Measurements from ENCODE around the gene MAP2K3.
A peak's percentile ranks its signal among the peaks of the same experiment; 100 is the strongest.

Gene MAP2K3

DNA sequence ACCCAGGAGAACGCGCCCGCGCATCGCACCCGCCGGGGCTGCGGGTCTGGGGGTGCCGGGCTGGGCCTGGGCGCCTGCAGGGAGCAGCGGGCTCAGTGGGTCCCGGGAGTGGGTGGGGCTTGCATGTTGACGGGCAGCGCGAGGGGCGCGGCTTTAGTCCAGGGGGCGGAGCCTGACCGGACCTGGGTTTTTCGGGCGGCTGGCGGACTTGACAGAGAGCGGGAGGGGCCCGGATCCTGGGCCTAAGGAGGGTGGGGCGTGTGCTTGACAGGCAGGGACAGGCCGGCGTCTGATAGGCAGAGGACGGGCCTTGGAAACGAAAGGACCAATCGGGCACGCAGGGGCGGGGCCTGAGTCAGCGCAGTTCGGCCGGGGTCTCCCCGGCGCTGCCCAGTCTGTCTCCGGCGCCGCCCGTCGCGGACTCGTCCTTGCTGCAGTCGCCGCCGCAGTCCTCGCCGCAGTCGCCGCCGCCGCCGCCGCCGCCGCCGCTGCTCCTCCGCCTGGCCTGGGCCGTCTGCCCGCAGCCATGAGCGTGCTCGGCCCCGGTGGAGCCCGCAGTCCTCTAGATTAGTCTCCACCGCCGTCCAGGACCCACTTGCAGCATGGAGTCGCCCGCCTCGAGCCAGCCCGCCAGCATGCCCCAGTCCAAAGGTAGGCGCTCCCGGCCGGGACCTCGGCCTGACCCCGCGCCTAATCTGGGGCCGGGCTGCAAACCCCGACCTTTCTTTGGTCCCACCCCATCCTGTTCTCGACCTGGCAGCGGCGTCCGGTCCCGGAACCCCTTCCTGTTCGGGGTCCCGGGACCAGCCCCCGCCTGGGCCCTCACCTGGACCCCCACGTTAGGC, at the start of gene MAP2K3:
Gene MAP2K3 (plus strand): TSS at position 393 of the 845 bp plus-strand sequence. CDS start 210 bp downstream, at position 603.
- peak; percentile 100 for DNase-seq (ENCODE audit: low spot score)

DNA sequence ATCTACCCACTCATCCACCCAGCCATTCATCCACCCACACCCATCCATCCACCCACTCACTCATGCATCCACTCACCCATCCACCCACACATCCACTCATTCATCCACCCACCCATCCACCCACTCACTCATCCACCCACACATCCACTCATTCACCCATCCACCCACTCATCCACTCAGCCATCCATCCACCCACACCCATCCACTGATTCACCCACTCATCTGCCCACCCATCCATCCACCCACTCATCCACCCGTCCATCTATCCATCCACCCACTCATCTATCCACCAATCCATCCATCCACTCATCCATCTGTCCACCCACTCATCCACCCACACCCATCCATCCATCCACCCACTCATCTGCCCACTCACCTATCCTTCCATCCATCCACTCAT, 48.6 kb upstream of the MAP2K3 start:
- DNase-seq (ENCODE audit: low spot score): no peak

DNA sequence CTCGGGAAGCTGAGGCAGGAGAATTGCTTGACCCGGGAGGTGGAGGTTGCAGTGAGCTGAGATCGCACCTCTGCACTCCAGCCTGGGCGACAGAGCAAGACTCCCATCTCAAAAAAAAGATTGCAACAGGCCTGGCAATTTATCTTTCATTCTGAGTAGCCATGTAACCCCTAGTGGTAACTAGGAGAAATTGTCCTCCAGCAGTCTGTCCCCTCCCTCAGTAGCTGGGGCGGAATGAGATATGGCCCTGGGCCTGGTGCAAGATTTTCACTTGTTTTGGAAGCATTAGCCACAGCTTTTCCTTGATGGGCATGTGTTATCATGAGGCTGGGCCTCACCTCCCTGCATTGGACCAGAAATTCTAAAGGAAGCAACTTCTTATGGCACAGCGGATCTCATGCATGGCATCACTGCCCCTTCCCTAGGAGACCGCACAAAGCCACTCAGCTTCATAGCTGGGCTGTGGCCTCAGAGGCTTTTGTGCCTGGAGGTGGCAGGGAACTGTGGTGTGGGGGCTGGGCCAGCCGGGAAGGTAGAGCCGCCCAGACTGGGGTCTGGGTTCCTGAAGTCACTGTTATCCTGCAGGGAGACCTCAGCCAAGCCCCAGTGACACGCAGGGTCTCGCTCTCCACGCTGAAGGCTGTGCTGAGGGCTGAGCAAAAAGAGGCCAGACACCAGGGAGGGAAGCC, 44.7 kb upstream of the MAP2K3 start:
- no peak for DNase-seq (ENCODE audit: low spot score)

DNA sequence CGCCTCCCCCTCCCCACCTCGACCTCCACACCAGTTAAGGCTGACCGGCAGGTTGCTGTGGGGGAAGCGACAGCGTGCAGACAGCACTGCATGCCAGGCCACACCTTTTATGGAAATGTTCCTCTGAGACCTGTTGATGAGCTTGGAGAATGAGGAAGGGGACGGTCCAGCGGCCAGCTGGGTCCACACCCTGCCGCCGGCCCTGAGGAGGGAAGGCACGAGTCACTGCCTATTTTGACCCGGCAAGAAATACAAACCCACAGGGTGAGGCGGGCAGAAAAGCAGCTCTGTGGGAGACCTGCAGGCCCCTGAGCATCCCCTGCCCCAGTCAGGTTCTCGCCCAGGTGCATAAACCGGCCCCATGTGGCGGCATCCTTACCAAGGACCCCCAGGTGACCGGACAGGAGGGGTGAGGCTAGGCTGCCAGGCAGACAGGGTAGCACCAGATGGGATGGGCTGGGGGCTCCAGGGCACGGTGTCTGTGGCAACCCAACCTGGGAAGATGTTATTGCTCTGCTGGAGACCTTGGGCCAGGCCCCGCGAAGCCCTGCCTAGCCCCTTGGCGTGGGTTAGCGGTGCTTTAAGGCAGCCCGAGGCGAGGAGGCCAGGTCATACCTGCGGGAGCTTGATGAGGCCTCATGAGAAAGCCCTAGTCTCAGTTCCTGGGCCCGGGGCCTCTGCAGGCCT, 44.0 kb upstream of the MAP2K3 start:
- no peak for DNase-seq (ENCODE audit: low spot score)

DNA sequence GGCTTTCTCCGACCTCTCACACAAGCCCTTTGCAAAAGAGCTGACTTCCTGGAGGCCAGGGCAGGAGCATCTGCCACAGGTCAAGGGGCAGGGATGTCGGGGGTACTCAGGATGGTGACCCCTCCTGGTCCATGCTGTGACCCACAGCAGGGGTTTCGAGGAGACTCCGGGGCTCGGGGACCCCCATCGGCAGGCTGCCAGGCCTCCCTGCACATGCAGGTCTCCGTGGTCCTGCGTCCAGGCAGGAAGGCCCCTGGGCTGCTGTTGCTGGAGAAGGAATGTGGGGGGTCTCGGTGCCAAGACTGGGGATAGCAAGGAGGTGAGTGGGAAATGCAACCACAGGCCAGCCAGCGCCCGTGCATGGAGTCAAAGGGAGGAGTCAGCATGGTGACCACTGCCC, 42.9 kb upstream of the MAP2K3 start:
- DNase-seq (ENCODE audit: low spot score): no peak

DNA sequence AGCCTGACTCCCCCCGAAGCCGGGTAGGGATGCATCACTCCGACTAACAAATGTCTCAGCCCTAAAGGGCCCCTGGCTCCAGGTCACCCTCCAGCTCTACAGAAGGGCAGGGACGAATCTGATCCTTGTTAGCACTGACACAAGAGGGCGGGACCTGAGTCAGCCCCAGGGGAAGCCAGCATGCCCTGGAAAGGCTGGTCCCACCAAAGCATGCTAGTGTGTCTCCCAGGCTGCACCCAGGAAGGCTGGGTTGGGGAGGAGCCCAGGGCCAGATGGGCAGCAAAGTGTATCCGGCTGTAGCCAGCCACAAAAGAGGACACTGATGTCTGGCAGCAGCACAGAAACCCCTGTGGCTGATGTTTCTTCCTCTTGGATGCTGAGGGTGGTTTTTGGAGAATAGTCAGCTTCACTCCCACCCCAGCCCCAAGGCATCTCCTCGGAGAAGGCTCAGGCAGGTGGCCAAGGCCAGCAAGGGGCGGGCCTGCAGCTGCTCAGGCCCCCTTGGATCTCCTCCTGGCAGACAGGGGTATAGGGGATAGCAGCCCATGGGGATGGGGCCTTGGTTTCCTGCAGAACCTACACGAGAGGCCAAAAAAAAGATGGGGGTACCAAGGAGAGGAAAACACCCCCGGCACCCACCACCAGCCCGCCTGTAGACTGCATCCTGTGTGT, 42.3 kb upstream of the MAP2K3 start:
- no peak for DNase-seq (ENCODE audit: low spot score)

DNA sequence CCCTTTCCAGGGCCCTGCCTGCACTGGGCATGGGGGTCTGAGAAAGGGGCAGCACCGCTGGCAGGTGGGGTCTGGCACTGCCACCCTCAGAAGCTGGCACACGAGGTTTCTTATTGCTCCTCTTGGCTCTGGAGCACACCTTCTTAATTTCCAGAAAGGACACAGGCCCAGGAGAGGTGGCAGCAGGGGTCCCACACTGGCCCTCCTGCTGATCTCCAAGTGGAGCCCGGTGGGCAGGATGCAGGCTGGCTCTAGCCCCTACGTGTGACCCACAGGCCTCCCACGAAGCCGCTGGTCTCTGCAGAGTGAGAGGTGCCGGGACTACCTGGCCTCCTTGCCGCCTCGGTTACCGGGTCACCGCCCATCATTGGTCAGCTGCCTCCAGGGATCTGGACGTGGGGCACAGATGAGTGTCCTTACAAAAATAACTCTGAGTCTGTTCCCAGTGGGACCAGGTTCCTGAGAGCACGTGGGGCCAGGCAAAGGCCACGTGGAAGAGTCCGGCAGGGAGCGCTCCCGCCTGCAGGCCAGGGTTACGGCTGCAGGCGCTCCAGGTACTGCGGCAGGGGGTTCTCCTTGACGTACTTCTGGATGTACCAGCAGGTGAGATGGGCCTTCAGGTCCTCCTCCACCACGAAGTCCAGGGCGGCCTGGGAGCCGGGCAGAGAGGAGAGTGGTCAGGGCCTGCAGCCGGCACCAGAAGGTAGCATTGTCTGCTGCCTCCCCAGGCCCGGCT, 41.6 kb upstream of the MAP2K3 start:
- no peak for DNase-seq (ENCODE audit: low spot score)

DNA sequence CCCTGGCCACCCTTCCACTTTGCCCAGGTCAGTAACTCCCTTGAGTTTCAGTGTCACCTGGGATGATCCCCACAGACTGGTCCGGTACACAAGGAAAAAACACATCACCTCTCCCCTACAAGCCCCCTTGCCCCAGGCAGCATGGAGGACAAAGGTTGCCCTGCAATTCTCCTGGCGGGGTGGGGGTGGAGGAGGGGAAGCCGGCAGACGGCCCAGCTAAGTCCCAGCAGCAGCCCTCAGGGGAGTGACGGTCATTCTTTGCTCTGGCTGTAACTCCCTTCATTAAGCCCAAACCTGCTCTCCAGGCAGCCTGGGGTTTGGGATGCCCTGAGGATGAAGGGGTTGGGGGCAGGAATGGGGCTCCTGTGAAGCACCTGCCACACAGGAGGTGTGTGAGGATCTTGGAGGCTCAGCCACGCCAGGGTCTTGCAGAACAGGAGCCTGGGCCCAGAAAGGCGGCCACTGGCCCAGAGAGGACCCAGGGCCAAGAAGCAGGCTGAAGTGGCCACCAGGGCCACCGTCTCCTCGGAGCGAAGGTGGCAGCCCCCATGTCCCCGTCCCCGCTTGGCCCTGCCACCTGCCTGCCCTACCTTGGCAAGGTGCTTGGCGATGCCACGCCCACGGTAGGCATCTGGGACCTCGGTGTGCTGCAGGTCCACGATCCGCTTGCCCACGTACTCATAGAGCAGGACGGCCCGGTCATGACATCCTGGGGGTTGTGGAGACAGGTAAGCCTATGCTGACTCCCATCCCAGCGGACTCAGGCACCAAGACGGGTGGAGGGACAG, 40.8 kb upstream of the MAP2K3 start:
- no peak for DNase-seq (ENCODE audit: low spot score)

DNA sequence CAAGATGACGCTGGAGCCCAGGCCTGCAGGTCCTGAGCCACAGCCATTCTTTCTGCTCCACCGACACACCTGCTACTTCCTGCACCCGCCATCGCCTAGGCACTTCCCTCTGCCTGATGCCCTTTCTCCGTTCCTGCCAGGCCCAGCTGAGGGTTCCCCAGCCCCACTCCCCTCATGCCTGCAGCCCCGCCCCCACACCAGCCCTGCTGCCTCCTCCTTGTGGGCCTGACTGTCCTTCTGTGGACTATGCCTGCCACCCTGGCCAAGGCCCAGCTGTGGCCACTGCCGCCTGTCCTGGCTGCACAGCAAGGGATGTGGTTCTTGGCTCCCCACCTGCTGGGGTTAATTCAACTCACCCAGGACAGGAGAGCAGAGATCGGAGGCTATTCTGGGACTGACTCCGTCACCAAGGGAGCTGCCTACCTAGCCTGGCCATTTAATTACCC, 38.8 kb upstream of the MAP2K3 start:
- DNase-seq (ENCODE audit: low spot score): no peak

DNA sequence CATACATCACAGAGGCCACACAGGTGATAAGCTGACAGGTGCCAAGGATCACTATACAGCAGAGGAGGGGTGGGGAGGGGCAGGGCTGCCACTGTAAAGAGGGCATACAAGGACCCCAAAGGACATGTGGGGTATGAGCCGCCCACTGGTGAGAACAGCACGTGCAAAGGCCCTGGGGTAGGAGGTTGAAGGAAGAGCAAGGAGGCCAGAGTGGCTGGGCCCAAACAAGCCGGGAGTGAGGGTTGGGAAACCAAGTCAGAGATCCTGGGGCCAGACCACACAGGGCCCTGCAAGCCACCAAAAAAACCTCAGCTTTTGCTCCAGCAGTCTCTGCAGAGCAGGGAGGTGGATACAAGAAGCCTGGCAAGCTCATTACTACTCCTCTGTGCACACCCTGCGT, 37.8 kb upstream of the MAP2K3 start:
- DNase-seq (ENCODE audit: low spot score): no peak

DNA sequence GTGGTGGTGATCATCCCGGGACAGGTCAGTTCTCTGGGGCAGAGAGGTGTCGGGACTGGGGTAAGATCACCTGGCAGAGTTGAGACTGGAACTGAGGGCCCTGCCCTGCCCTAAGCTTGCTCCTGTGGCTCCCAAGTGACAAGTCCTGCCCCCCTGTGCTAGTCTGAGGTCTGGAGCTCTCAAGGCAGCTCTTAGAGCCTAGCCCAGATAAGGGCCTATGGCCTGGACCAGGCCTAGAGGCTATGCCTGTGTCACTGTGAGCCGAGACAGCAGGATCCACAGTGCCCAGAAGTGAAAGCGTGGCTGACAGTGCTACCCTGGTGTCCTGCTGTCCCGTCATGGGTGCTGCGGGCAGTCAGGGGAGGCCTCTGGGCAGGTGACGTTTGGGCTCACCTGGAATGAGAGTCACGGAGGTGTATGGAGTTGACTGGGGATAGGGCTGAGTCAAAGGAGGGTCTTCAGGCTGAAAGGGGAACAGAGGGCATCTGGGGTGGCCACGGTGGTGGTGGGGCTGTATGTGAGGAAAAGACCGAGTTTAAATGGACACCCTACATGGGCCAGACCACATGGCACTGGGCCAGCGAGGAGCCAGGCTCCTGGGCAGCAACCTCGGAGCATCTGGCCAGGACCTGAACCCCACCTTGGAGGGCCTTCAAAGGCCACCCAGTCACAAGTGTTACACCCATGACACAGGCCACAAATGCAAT, 36.8 kb upstream of the MAP2K3 start:
- DNase-seq (ENCODE audit: low spot score): no peak

DNA sequence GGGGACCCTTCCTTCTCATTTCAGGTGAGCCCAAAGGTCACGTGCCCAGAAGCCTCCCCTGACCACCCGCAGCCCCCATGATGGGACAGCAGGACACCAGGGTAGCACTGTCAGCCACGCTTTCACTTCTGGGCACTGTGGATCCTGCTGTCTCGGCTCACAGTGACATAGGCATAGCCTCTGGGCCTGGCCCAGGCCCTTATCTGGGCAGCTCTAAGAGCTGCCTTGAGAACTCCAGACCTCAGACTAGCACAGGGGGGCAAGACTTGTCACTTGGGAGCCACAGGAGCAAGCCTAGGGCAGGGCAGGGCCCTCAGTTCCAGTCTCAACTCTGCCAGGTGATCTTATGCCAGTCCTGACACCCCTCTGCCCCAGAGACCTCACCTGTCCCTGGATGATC, 36.0 kb upstream of the MAP2K3 start:
- no peak for DNase-seq (ENCODE audit: low spot score)

DNA sequence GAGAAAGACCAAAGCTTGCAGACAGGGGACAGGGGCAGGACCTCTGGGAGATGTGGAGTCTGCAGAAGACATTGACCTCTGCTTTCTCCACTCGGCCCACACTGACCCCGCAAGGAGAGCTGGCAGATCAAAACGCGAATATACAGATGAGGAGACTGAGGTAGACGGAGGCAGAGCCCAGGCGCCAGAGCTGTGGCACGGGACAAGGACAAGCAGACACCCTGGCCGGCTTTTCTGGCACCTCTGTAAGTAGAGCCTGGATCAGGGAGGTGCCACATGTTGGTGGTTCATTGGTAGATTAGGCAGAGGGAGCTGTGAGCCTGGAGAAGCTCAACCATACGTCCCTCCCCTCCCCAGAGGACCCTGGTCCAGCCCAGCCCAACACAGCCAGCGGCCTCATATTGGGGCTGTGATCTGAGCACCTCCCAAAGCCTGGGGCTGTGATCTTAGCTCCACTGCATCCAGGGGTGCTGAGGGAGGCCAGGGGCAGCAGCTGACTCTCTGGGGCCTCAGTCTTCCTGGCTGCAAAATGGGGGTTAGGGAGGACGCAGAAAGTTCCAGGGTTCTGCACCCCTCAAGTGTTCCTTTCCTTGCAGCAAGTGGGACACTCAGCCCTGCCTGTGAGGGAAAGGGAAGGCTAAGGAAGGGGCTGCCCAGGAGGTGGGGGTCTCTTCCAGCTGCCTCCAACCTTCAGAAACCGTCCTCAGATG, 35.3 kb upstream of the MAP2K3 start:
- DNase-seq (ENCODE audit: low spot score): no peak

DNA sequence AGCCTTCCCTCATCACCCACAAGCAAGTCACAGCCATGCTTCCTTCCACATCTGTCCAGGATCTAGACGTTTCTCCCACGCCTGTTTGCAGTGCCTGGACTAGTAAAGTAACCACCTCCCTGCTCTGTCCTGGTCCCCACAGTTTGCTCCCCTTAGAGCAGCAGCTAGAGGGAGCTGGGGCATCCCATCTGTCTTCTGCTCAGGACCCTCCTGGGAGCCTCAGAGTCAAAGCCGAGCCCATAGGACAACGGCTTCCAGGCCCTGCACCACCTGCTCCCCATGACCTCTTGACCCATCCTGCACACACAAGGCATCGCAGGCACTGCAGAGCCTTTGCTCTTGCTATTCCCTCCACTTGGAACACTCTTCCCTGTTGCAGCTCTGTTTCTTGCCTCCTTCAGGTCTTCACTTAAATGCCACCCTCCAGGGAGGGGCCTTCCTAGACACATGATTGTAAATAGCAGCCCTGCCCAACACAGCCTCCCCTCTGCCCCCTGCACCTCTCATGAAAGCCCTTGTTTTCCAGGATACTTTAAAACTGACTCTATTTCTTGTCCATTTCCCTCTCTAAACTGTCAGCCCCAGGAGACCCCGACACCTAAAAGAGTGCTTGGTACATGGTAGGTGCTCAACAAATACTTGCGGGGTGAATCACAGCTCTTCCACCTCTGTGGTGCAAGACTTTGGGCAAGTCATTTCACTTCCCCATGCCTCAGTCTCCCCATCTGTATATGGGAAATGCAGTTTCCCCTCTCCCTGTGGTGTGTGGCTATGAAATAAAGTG, 34.4 kb upstream of the MAP2K3 start:
- no peak for DNase-seq (ENCODE audit: low spot score)

DNA sequence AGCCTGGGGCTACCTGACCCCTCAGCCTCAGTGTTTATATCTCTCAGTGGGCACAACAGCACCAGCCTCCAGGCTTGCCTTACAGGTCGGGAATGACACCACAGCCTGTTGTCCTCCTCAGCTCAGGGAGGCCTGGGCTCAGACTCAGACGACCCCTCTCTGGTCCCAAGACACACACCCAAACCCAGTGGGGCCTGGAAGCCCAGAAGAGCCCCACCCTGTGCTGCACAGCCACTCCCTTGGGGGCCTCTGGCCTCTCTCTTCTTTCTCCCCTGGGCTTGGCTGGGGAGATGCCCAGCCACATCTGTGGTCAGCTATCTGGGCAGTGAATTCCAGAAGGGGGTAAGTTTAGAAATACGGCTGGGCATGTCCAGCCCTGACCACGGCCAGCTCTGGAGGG, 33.7 kb upstream of the MAP2K3 start:
- no peak for DNase-seq (ENCODE audit: low spot score)

DNA sequence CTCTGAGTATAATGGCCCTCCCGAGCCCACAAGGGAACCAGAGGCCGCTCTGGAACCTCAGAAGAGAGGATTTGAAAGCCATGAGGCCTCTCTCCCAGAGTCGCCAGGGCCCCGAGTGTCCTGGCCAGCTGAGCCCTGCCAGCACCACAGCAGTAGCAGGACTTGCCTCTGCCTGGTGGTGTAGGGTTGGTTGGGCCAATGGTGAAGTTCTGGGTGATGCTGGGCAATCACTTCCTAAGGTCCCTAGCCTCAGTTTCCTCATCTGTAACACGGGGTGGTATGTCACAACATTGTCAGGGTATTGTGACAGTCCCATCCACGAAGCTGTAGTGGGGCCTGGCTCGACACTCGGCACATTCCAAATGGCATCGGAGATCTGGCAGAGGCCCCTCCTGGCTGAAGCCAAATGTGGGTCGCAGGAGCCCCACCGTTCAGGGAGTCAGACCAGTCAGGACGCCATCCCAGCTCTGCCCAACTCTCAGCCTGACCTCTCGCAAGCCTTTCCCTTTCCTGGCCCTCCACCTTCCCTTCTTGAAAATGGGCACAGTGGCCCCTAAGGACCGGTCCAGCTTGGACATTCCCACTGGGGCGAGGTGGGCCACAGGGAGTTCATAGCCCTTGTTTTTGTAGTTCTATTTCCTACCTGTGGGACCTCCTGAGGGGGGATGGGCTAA, 33.0 kb upstream of the MAP2K3 start:
- DNase-seq (ENCODE audit: low spot score): no peak

DNA sequence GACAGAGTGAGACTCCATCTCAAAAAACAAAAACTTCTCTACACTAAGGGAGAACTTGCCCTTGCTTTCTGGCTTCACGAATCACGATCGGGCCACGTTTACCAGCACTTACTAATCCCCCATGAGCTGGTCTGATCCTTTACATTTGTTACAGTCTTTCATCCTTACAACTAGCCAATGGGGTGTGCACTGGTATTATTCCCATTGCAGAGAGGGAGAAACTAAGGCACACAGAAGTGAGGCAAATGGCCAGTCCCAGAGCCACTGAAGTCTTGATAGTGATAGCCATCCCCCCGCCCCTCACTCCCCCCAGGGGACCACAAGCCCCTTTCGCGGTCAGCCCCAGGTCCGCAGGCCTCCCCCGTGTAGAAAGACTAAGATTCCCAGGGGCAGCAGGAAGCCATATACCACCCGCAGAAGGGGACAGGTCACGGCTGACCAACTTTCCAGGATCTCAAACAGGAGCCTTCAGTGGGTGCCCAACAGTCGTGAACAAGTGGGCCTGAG, 32.2 kb upstream of the MAP2K3 start:
- no peak for DNase-seq (ENCODE audit: low spot score)
